Sigmoid colon (tissue), 7 donors: ENCODE data around the gene TRPC3. TPM values are rescaled to one million over a fixed set of nuclear protein-coding genes. Genes with fewer than 3 reads are reported as not detected.

Source experiments
- DNase-seq: peaks from one replicate; pipeline ENCODE4 v3.0.0-alpha.2; 2019
- H3K27ac ChIP-seq, 4 donors: fragments of 200-600 bp; sonication (generic); one replicate each; pipeline ENCODE4 v1.5.1; 2016 to 2019; ENCODE audit warnings: mild to moderate bottlenecking in 1 of 4
- H3K27me3 ChIP-seq, 3 donors: fragments of 200-600 bp; sonication (generic); one replicate each; pipeline ENCODE4 v1.5.1; 2019; ENCODE audit warnings: mild to moderate bottlenecking in 1 of 3
- H3K36me3 ChIP-seq, 4 donors: fragments of 200-600 bp; sonication (generic); one replicate each; pipeline ENCODE4 v1.5.1; 2016 to 2019
- H3K4me1 ChIP-seq, 4 donors: fragments of 200-600 bp; sonication (generic); one replicate each; pipeline ENCODE4 v1.5.1; 2017 to 2019
- H3K4me3 ChIP-seq, 4 donors: fragments of 200-600 bp; sonication (generic); one replicate each; pipeline ENCODE4 v1.5.1; 2017 to 2019; ENCODE audit warnings: mild to moderate bottlenecking in 2 of 4, moderate library complexity in 1 of 4
- H3K9me3 ChIP-seq, 4 donors: fragments of 200-600 bp in 3 of 4; sonication (generic) in 3 of 4; one replicate each; pipeline versions ENCODE4 v1.5.1 to v1.6.1; 2013 to 2019
- EP300 ChIP-seq, 4 donors: sonication (generic); formaldehyde crosslinking; IDR thresholded peaks; one replicate each; pipeline ENCODE4 v1.6.1; 2017; ENCODE audit warnings: antibody characterized with exemption in 4 of 4
- POLR2A ChIP-seq, 2 donors: fragments of 450-650 bp; IDR thresholded peaks; one replicate each; pipeline ENCODE4 v1.6.1; 2016; ENCODE audit warnings: antibody characterized with exemption in 2 of 2, mild to moderate bottlenecking in 2 of 2, moderate library complexity in 2 of 2
- POLR2AphosphoS5 ChIP-seq, 4 donors: sonication (generic); formaldehyde crosslinking; IDR thresholded peaks; one replicate each; pipeline ENCODE4 v1.6.1; 2017; ENCODE audit warnings: antibody characterized with exemption in 4 of 4
- WGBS, 2 donors: extraction: QIAGEN DNeasy Blood & Tissue Kit; methylation state at CpG; one replicate each; pipeline ENCODE4 v1.1.7; 2013; 5-methylcytosine and 5-hydroxymethylcytosine counted together
- intact Hi-C: fragments of 100-400 bp; cut with DNase I; formaldehyde crosslinking; loops from one replicate; pipeline ENCODE4 v1.15.1; 2023
- polyA plus RNA-seq, 3 donors: library from polyadenylated mRNA; stranded (reverse); fragments of 200-250 nt; gene quantifications; one replicate each; pipeline ENCODE4 v1.2.3, GENCODE V29; 2013
- total RNA-seq, 4 donors: library from RNA; depleted of rRNA; stranded (reverse); fragments of >200 nt; gene quantifications; one replicate each; pipeline ENCODE4 v1.1.0, GENCODE V29; 2016
- TF ChIP-seq, protein P1 (sequence below), 4 experiments: fragments of 450-650 bp in 3 of 4; fragments of 200-600 bp in 1 of 4; IDR thresholded peaks; one replicate each; pipeline ENCODE4 v1.5.1; 2016 to 2019; ENCODE audit warnings: antibody characterized with exemption in 4 of 4, mild to moderate bottlenecking in 3 of 4, moderate library complexity in 2 of 4
- donor health status: healthy with polysubstance abuse.
- donor health status: Bipolar disorder and iron deficiency.
- donor health status: healthy.

Gene TRPC3
- total and polyA plus RNA-seq, 7 donors = 0.12 to 1.1 (median 0.36) TPM; not detected in 2

DNA sequence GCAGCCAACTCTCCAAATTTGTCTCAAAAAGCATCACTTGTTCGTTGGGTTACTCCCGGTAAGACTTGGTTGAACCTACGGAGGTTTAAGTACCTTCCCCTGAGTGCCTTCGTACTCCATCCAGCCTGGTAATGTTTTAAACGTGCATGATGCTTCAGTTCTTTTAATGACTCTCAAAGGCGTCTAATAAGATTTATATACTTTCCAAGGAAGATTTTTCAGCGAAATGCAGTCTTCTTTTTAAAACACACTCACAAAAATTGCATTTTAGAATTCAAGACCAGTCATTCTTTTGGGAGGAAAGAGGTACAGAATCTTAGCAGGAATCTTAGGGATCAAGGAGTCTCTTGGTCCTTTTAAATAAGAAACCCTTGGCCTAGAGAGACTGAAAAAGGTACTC lies 430 bp upstream of the TRPC3 start:
- no peak for DNase-seq
- TF ChIP-seq EP300 (IDR thresholded peaks at IDR 0.05) (no peak), POLR2AphosphoS5 (IDR thresholded peaks at IDR 0.05) (no peak), POLR2A (IDR thresholded peaks at IDR 0.05) (no peak)
- TF ChIP-seq, protein P1, sequence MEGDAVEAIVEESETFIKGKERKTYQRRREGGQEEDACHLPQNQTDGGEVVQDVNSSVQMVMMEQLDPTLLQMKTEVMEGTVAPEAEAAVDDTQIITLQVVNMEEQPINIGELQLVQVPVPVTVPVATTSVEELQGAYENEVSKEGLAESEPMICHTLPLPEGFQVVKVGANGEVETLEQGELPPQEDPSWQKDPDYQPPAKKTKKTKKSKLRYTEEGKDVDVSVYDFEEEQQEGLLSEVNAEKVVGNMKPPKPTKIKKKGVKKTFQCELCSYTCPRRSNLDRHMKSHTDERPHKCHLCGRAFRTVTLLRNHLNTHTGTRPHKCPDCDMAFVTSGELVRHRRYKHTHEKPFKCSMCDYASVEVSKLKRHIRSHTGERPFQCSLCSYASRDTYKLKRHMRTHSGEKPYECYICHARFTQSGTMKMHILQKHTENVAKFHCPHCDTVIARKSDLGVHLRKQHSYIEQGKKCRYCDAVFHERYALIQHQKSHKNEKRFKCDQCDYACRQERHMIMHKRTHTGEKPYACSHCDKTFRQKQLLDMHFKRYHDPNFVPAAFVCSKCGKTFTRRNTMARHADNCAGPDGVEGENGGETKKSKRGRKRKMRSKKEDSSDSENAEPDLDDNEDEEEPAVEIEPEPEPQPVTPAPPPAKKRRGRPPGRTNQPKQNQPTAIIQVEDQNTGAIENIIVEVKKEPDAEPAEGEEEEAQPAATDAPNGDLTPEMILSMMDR (IDR thresholded peaks at IDR 0.05) = no peak
- Histone ChIP-seq H3K9me3 (no peaks in the 10 kb centered on the region), H3K4me1 (peaks cover 0 to 25% (median 19%) of the 10 kb centered on the region in 4 donors), H3K27me3 (peaks cover 0 to 45% (median 5%) of the 10 kb centered on the region in 3 donors), H3K27ac (no peak overlapping the region), H3K36me3 (no peaks in the 10 kb centered on the region), H3K4me3 (peak overlapping the region; percentile 46 to 67 (median 56))
- intact Hi-C loops = loop anchor here (5.0 kb wide), 1 partner anchor 200 kb away; the partner anchor contains the start of gene BLTP1
- 41 to 48% methylated on average over 7 of the region's 7 CpGs for WGBS, 2 donors

DNA sequence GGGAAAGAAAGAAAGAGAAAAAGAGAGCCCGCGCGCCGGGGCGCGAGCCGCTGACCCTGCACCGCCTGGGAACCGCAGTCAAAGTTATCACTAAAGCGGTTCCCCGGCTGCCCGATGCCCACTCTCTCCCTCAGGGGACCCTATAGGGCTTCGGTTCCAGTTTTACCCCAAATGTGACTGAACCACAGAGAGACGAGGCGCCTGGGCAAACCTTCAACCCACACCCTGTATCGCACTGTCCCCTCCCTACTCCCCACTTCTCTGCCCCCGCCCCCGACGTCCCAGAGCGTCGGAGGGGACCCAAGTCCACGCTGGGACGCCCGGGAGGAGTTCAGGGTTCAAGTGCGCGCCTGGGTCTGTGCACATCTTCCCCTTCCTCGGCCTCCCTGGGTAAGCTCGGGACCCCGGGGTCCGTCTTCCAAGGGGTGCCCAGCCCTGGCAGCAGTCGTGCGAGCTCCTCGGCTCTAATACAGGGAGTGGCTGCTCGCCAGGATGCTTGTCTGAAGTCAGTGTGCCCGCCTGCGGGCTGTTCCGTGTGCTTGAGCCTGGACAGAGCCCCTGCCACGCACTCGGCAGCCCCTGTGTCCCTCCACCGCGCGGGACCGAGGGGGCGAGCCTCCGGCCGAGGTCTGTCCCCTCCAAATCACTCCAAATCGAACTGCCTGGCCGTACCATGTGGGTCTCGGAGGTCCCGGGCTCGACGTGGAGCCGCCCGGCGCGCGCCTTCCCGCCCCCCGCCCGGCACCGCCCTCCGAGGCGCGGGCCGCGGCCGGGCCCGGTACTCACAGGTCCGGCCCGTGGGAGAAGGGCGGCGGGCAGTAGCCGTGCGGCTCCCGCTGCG lies 960 bp downstream of the TRPC3 start:
- Histone ChIP-seq H3K4me3 (peak overlapping the region; percentile 46 to 67 (median 56)), H3K4me1 (peaks cover 0 to 25% (median 19%) of the 10 kb centered on the region in 4 donors), H3K36me3 (no peaks in the 10 kb centered on the region), H3K9me3 (no peaks in the 10 kb centered on the region), H3K27me3 (peaks cover 0 to 45% (median 5%) of the 10 kb centered on the region in 3 donors), H3K27ac (peak overlapping the region in 3 of 4 donors; percentile 4 to 21 (median 16))
- DNase-seq = peak; percentile 67
- WGBS, 2 donors = 0 to 1% methylated on average over 76 of the region's 76 CpGs
- TF ChIP-seq EP300 (IDR thresholded peaks at IDR 0.05) (no peak), POLR2AphosphoS5 (IDR thresholded peaks at IDR 0.05) (no peak), POLR2A (IDR thresholded peaks at IDR 0.05) (no peak)
- TF ChIP-seq, protein P1 (IDR thresholded peaks at IDR 0.05) = no peak
- intact Hi-C loops = loop anchor here (5.0 kb wide), 1 partner anchor 201 kb away; the partner anchor contains the start of gene BLTP1

DNA sequence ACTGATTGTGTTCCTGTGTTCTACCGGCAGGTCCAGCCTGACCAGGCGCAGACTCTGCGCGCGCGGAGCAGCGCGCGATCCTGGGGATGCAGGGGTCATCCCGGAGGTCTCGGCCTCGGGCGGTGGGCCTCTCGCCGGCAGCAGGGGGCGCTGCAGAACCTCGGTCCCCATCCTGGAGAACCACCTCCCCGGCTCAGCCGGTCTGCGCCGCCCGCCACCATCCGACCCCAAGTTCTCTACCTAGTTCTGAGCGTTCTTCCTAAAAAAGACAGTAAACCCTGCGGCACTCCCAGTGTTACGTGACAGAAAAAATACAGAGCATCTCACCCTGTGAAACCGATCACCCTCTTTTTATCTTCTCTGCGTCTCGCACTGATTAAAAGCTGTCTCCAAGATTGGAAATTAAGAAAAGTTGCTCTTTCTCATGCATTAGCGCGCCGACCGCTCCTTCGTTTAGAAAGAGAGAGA lies 1.6 kb downstream of the TRPC3 start:
- DNase-seq = peak; percentile 77

DNA sequence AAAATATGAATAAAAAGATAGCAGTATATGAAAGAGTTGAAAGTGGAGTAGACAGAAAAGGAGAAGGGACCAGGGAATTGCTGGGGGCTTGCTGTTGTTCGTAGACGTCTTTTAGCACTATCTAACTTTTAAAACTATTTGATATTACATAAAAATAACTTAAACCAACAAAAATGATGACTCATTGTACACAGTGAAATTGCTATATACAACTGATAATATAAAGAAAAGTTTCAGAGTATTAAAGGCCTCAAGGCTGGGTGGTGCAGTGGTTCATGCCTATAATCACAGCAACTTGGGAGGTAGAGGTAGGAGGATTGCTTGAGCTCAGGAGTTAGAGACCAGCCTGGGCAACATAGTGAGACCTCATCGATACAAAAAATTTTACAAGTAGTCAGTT lies 5.2 kb downstream of the TRPC3 start:
- H3K4me1 ChIP-seq = peaks cover 0 to 19% (median 11%) of the 10 kb centered on the region in 4 donors
- WGBS, 2 donors = 66 to 88% methylated on average over 3 of the region's 3 CpGs
- H3K27ac ChIP-seq = no peak overlapping the region
- H3K4me3 ChIP-seq = no peak overlapping the region
- H3K9me3 ChIP-seq = no peaks in the 10 kb centered on the region
- no peaks in the 10 kb centered on the region for H3K36me3 ChIP-seq
- peaks cover 0 to 9% (median 0%) of the 10 kb centered on the region in 3 donors for H3K27me3 ChIP-seq
- intact Hi-C loops = no loop called here
- DNase-seq = no peak
- no peak for TF ChIP-seq POLR2A (IDR thresholded peaks at IDR 0.05)
- no peak for TF ChIP-seq POLR2AphosphoS5 (IDR thresholded peaks at IDR 0.05)
- TF ChIP-seq, protein P1 (IDR thresholded peaks at IDR 0.05) = no peak
- no peak for TF ChIP-seq EP300 (IDR thresholded peaks at IDR 0.05)

More for the DNA sequence above, 1.6 kb downstream of the TRPC3 start:
- intact Hi-C loops = loop anchor here (5.0 kb wide), 1 partner anchor 202 kb away; the partner anchor contains the start of gene BLTP1
- peaks cover 0 to 25% (median 19%) of the 10 kb centered on the region in 4 donors for H3K4me1 ChIP-seq
- H3K27me3 ChIP-seq = peaks cover 0 to 44% (median 5%) of the 10 kb centered on the region in 3 donors
- H3K27ac ChIP-seq = no peak overlapping the region
- H3K4me3 ChIP-seq = peak overlapping the region; percentile 46 to 67 (median 56)
- 1% methylated on average over 34 of the region's 34 CpGs for WGBS, 2 donors
- no peaks in the 10 kb centered on the region for H3K36me3 ChIP-seq
- TF ChIP-seq, protein P1 (IDR thresholded peaks at IDR 0.05) = peak in 3 of 4 experiments; percentile 23 to 67 (median 47)
- TF ChIP-seq POLR2AphosphoS5 (IDR thresholded peaks at IDR 0.05) = no peak
- H3K9me3 ChIP-seq = no peaks in the 10 kb centered on the region
